DOHH2 (cell line): Measurements from ENCODE around the gene TNRC6C.

Experiments
- H3F3A ChIP-seq: fragments of 200-600 bp; sonication (generic), shearing (Covaris generic); 2 replicates; pipeline ENCODE4 v1.6.0; 2016; ENCODE audit warnings: antibody characterized with exemption, mild to moderate bottlenecking; ENCODE audit not compliant: control insufficient read depth, insufficient read depth
- H3K27ac ChIP-seq: fragments of 200-600 bp; sonication (generic); 2 replicates; pipeline ENCODE4 v1.5.1; 2014; ENCODE audit warnings: low read depth, mild to moderate bottlenecking, low read length, moderate library complexity
- H3K27me3 ChIP-seq: fragments of 200-600 bp; sonication (generic); 2 replicates; pipeline ENCODE4 v1.6.1; 2014; ENCODE audit warnings: mild to moderate bottlenecking, low read length, mixed read lengths; ENCODE audit not compliant: control insufficient read depth
- H3K36me3 ChIP-seq: fragments of 200-600 bp; sonication (generic); 2 replicates; pipeline ENCODE4 v1.6.1; 2014; ENCODE audit warnings: mild to moderate bottlenecking, low read length, moderate library complexity, mixed read lengths; ENCODE audit not compliant: control insufficient read depth
- H3K4me1 ChIP-seq: fragments of 200-600 bp; sonication (generic); 2 replicates; pipeline ENCODE4 v1.6.1; 2014; ENCODE audit warnings: mild to moderate bottlenecking, low read length, mixed read lengths; ENCODE audit not compliant: control insufficient read depth
- H3K4me2 ChIP-seq: fragments of 200-600 bp; sonication (generic); 2 replicates; pipeline ENCODE4 v1.6.0; 2014; ENCODE audit warnings: mild to moderate bottlenecking, low read length, moderate library complexity
- H3K4me3 ChIP-seq: fragments of 200-600 bp; sonication (generic); 2 replicates; pipeline ENCODE4 v1.5.1; 2014; ENCODE audit warnings: mild to moderate bottlenecking, low read length, mixed read lengths
- H3K79me2 ChIP-seq: fragments of 200-600 bp; sonication (generic); 2 replicates; pipeline ENCODE4 v1.6.1; 2014; ENCODE audit warnings: mild to moderate bottlenecking, low read length, mixed read lengths; ENCODE audit not compliant: control insufficient read depth
- H3K9me2 ChIP-seq: fragments of 200-600 bp; sonication (generic); replicated peaks from 2 replicates; pipeline ENCODE4 v1.6.1; 2014; ENCODE audit warnings: mild to moderate bottlenecking, low read length, mixed read lengths; ENCODE audit not compliant: control insufficient read depth
- H3K9me3 ChIP-seq: fragments of 200-600 bp; sonication (generic); 2 replicates; pipeline ENCODE4 v1.6.1; 2014; ENCODE audit warnings: antibody characterized with exemption, low read length, mixed read lengths; ENCODE audit not compliant: control insufficient read depth, insufficient read depth
- H4K20me1 ChIP-seq: fragments of 200-600 bp; sonication (generic); 2 replicates; pipeline ENCODE4 v1.6.0; 2014; ENCODE audit warnings: low read depth, mild to moderate bottlenecking, antibody characterized with exemption, low read length, moderate library complexity; ENCODE audit not compliant: control insufficient read depth, insufficient read depth
- CTCF ChIP-seq: fragments of 200-600 bp; sonication (generic); IDR thresholded peaks from one replicate; pipeline ENCODE4 v1.5.1; 2014; ENCODE audit warnings: antibody characterized with exemption, mild to moderate bottlenecking, low read depth, low read length; ENCODE audit not compliant: poor library complexity, severe bottlenecking
- EZH2phosphoT487 ChIP-seq: fragments of 200-600 bp; sonication (generic); IDR thresholded peaks from 2 replicates; pipeline ENCODE4 v1.6.1; 2017; ENCODE audit warnings: borderline replicate concordance, mild to moderate bottlenecking, antibody characterized with exemption, low read length, moderate library complexity, mixed read lengths

Gene TNRC6C

GRCh38 chr17:78034429-78035091 lies 76.1 kb downstream of the TNRC6C start:
- H3F3A ChIP-seq = no peaks in the 10 kb centered on the region
- H3K27me3 ChIP-seq = no peaks in the 10 kb centered on the region
- H3K9me2 ChIP-seq = no peaks in the 10 kb centered on the region
- TF ChIP-seq EZH2phosphoT487 (no peak), CTCF (no peak)
- H3K9me3 ChIP-seq = no peaks in the 10 kb centered on the region
- no peaks in the 10 kb centered on the region for H3K4me1 ChIP-seq
- peaks cover 9% of the 10 kb centered on the region; the same call in 1 of the 2 replicates for H3K36me3 ChIP-seq
- no peak overlapping the region for H3K27ac ChIP-seq
- H3K4me3 ChIP-seq = no peak overlapping the region
- H3K4me2 ChIP-seq = no peak overlapping the region
- H4K20me1 ChIP-seq = no peaks in the 10 kb centered on the region
- H3K79me2 ChIP-seq = no peaks in the 10 kb centered on the region

GRCh38 chr17:78037280-78037679 lies 78.8 kb downstream of the TNRC6C start:
- no peak for TF ChIP-seq EZH2phosphoT487
- TF ChIP-seq CTCF = no peak
- H3K4me1 ChIP-seq = no peaks in the 10 kb centered on the region
- H4K20me1 ChIP-seq = no peaks in the 10 kb centered on the region
- no peaks in the 10 kb centered on the region for H3K9me3 ChIP-seq
- no peaks in the 10 kb centered on the region for H3K27me3 ChIP-seq
- no peaks in the 10 kb centered on the region for H3F3A ChIP-seq
- 0 out of 2 replicates have a peak, but pooled peaks cover 3% of the 10 kb centered on the region for H3K36me3 ChIP-seq
- no peak overlapping the region for H3K27ac ChIP-seq
- no peaks in the 10 kb centered on the region for H3K79me2 ChIP-seq
- no peak overlapping the region for H3K4me2 ChIP-seq
- H3K9me2 ChIP-seq = no peaks in the 10 kb centered on the region
- no peak overlapping the region for H3K4me3 ChIP-seq

GRCh38 chr17:78038748-78039288 lies 80.3 kb downstream of the TNRC6C start:
- Histone ChIP-seq H3K9me2 (no peaks in the 10 kb centered on the region), H3K27me3 (no peaks in the 10 kb centered on the region), H3K36me3 (0 out of 2 replicates have a peak, but pooled peaks cover 3% of the 10 kb centered on the region), H3F3A (no peaks in the 10 kb centered on the region), H3K79me2 (no peaks in the 10 kb centered on the region), H3K27ac (no peak overlapping the region), H3K9me3 (no peaks in the 10 kb centered on the region), H4K20me1 (no peaks in the 10 kb centered on the region), H3K4me3 (no peak overlapping the region), H3K4me2 (no peak overlapping the region), H3K4me1 (no peaks in the 10 kb centered on the region; the same call in 1 of the 2 replicates)
- TF ChIP-seq EZH2phosphoT487 (no peak), CTCF (no peak)
